Activated CD8-positive, alpha-beta memory T cell treated with anti-CD3 and anti-CD28 coated beads for 4 hours (primary cell): ENCODE results near the gene IGFL2.
"Not testable (repeated sequence)": the region's sequence is repeated elsewhere in the genome, so short reads cannot be mapped to it uniquely, and the experiment has no call there.

Experiments
- DNase-seq, 2 donors: peaks; one replicate each; pipeline ENCODE4 v3.0.0-alpha.2; 2020; ENCODE audit warnings: low read depth in 2 of 2

The IGFL2 gene

GRCh38 chr19:46189971-46190888, 42.2 kb downstream of the IGFL2 start:
- DNase-seq = no peak

- no peak for DNase-seq
Observed at GRCh38 chr19:46191356-46191755, 43.3 kb downstream of the IGFL2 start.

GRCh38 chr19:46191972-46192371, 43.9 kb downstream of the IGFL2 start:
- DNase-seq = no peak

DNA sequence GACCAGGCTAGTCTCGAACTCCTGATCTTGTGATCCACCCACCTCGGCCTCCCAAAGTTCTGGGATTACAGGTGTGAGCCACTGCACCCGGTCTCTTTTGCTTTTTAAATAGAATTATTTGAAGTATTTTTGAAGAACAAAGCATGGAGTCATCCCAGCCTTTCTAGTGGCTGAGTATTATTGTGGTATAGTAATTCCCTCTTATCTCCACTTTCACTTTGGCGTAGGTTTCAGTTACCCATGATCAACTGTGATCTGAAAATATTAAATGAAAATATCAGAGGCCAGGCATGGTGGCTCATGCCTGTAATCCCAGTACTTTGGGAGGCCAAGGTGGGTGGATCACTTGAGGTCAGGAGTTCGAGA, 44.6 kb downstream of the IGFL2 start:
- DNase-seq = not testable (repeated sequence)

DNA sequence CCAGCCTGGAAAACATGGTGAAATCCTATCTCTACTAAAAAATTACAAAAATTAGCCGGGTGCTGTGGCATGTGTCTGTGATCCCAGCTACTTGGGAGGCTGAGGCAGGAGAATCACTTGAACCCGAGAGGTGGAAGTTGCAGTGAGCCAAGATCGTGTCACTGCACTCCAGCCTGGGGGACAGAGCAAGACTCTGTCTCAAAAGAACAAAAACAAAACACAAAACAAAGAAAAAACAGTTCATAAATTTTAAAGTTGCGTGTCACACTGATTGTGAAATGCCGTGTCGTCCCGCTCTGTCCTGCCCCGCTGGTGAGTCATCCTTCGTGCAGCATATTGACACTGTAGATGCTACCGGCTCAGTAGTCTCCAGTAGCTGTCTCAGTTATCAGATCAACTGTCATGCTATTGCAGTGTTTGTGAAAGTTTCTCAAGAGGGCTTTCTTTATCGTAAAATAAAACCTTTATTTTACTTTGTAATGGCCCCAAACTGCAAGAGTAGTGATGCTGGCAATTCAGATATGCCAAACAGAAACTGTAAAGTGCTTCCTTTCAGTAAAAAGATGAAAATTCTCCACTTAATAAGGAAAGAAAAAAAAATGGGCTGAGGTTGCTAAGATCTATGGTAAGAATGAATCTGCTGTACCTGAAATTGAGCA, 45.1 kb downstream of the IGFL2 start:
- no peak for DNase-seq

GRCh38 chr19:46193678-46194077, 45.6 kb downstream of the IGFL2 start:
- no peak for DNase-seq

GRCh38 chr19:46195104-46195503, 47.1 kb downstream of the IGFL2 start:
- DNase-seq = no peak

DNA sequence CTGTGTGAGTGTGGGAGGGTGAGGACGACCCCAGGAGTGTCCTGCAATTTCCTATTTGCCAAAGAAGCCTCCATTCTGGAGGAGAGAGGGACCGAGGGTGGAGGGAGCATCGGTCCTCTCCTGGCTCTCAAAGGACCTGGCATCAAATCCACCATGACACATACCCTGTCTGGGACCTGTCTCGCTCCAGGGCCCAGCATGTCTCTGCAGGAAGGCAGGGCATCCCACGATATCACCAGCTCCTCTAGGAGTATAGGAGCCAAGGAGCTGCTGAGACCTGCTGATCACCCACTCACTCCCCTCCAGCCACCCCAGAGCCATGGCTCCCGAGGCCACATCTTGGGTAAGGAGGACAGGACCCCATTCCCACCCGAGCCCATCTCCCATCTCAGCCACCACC, 47.9 kb downstream of the IGFL2 start:
- DNase-seq = not testable (repeated sequence)

GRCh38 chr19:46196410-46197124, 48.5 kb downstream of the IGFL2 start:
- no peak for DNase-seq

DNA sequence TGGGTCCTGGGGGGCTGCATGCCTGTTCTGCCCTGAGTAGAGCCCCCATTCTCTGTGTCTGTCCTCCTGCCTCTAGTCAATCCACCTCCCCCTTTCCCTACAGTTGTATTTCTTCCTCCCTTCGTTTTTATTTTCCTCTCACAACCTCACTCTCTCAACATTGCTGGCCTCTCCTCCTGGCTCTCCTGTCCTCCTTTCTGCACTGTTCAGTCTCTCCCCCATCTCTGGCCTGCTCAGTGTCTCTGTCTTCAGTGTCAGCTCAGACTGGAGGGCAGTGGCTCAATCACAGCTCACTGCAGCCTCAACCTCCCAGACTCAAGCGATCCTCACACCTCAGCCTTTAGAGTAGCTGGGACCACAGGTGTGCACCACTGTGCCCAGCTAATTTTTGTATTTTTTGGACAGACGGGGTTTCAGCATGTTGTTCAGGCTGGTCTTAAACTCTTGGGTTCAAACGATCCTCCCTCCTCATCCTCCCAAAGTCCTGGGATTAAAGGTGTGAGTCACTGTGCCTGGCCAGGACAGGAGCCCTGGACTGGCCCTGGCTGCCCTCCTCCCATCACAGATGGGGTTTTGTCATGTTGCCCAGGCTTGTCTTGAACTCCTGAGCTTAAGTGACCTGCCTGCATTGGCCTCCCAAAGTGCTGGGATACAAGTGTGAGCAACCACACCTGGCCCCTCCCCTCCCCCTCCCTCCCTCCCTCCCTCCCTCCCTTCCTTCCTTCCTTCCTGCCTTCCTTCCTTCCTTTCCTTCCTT, 49.5 kb downstream of the IGFL2 start:
- no peak for DNase-seq

GRCh38 chr19:46198756-46199155, 50.7 kb downstream of the IGFL2 start:
- no peak for DNase-seq

DNA sequence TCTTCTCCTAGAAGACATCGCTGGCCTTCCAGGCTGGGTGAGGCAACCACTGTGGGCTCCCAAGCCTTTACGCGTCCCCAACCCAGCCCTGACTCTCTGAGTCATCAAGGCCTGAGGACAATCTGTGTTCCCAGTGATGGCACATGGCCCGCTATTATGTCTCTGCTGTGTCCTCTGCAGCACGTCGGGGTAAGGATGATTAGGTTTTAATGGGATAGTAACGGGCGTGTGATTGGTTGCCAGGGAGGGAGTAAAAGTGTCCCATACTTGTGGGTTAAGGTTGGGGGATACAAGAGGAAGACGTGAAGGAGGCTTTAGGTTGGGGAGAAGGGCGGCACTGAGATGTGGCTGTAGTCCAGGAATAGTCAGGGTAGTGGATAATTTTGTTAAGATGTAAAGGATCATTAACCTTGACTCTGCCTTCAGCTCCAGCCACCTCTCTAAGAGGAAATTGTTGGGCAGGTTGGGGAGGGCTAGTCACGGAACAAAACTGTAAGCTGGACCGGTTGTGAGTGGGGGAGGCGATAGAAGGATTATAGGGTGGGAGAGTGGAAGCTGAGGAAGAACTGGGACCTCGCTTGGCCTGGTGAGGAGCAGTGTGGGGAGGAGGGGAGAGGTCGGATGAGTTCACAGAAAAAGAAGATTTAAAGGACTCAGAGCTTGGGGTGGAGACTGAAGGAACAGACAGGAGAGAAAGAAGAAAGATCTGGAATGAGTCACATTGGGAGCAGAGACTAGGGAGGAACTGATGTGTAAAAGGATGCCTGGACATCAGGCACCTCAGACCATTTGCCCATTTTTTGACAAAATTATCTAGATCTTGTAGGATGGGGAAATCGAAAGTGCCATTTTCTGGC, 53.6 kb downstream of the IGFL2 start:
- DNase-seq = no peak

GRCh38 chr19:46202426-46202825, 54.4 kb downstream of the IGFL2 start:
- no peak for DNase-seq

DNA sequence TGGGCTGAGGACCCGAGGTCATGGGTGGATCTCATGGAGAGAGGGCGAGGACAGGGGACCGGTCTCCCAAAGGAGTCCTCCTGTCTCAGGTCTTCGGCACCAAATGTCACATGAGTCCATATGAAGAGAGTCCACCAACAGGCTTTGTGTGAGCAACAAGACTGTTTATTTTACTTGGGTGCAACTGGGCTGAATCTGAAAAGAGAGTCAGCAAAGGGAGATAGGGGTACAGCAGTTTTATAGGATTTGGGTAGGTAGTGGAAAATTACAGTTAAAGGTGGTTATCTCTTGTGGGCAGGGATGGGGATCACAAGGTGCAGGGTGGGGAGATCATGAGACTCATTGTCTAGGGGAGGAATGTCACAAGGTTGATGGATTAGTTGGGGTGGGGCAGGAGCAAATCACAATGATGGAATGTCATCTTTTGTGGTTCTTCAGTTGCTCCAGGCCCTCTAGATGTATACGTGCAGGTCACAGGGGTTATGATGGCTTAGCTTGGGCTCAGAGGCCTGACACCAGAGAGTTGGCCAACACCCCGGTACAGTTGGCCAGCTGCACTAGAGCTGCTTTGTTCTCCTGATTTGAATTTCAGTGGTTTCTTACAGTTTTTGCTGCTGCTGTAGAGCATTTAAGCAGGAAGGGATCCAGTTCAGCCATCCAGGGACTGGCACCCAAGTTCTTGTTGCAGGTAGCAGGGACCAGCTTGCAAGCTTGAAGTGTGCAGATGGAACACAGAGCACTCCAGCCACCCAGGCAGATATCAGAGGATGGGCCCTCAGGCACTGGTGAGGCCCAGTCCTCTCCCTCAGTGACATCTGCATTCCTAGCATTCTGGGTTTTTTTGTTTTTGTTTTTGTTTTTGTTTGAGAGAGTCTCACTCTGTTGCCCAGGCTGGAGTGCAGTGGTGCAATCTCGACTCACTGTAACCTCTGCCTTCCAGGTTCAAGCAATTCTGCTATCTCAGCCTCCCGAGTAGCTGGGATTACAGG, 55.1 kb downstream of the IGFL2 start:
- no peak for DNase-seq

DNA sequence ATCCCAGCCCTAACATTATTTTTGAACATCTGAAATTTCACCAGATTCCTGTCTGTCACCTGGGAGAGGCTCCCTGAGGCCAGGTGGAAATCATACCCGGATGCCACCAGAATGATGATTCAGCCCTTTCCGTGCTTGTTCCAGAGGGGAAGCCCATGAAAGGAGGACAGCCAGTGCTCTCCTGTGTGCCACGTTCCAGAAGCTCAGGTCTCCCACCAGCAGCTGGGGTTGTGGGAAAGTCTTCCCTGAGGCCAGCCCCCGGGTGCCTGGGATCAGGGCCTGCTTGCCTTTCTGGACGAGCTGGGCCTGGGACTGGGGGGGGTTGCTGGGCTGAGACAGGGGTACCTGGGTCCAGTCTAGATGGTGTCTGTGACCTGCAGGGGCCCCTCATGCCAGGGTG, 56.0 kb downstream of the IGFL2 start:
- DNase-seq = no peak

DNA sequence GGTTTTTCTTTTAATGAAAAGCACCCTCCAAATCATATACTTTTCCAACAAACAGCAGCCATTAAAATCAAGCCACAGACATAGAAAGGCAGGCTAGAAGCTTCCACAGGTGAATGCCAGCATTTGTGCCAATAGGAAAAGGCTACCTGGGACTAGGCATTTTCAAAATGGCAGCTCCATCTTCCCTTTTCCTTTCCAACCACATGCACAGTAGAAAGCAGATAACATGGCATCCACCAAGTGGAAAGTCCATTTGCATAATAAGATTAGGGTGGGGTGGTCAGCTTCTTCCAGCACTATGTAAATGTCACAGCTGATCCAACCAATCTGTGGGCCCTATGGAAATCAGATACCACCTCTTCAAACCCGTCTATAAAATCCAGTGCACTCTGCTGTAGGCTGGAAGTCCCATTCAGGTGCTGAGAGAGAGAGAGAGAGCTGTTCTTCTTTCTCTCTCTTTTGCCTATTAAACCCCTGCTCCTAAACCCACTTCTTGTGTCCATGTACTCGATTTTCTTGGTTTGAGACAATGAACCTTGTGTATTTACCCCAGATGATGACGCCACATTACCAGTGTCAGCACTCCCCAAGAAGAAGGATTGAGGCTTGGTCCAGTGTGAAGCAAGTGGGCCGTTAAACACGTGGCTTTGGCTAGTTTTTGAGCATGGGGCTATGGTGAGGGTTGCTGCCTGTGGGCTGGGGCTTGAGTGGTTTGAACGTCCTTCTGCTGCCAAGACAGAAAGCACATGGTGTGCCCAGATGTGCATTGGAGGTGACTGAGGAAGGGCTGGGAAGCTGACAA, 57.3 kb downstream of the IGFL2 start:
- no peak for DNase-seq

- no peak for DNase-seq
Observed at GRCh38 chr19:46206176-46206575, 58.1 kb downstream of the IGFL2 start.

- no peak for DNase-seq
Observed at GRCh38 chr19:46206682-46207081, 58.6 kb downstream of the IGFL2 start.

- not testable (repeated sequence) for DNase-seq
Observed at GRCh38 chr19:46207858-46208257, 59.8 kb downstream of the IGFL2 start.
